HG02759 (cell line): ENCODE measurements around the gene BRAT1.
A peak's percentile ranks its signal among the peaks of the same experiment; 100 is the strongest.
"Not testable (repeated sequence)": the region's sequence is repeated elsewhere in the genome, so short reads cannot be mapped to it uniquely, and the experiment has no call there.

Experiments used
- ATAC-seq: cut with Tn5 transposase; IDR thresholded peaks from one replicate; pipeline ENCODE4 v1.9.1; 2021; ENCODE audit warnings: mild to moderate bottlenecking, moderate library complexity; ENCODE audit not compliant: unreplicated experiment

Gene BRAT1

GRCh38 chr7:2564970-2565540 is 9.7 kb upstream of the BRAT1 start:
- ATAC-seq, result no peak

GRCh38 chr7:2563955-2564354 is 8.6 kb upstream of the BRAT1 start:
- not testable (repeated sequence) for ATAC-seq

GRCh38 chr7:2559283-2559950 is 4.1 kb upstream of the BRAT1 start:
- ATAC-seq, result peak; percentile 3

- ATAC-seq, result peak; percentile 64
These were observed 3.4 kb upstream of the BRAT1 start, which contains the start of gene IQCE for GRCh38 chr7:2558629-2559282. IQCE (plus strand) TSS chr7:2558979; CDS start chr7:2559182, 203 bp downstream.

- ATAC-seq, result no peak
These were observed 638 bp downstream of the BRAT1 start for GRCh38 chr7:2554661-2555111.

GRCh38 chr7:2553831-2554581 is 1.3 kb downstream of the BRAT1 start:
- no peak for ATAC-seq

GRCh38 chr7:2553108-2553507 is 2.2 kb downstream of the BRAT1 start:
- ATAC-seq, result no peak

- no peak for ATAC-seq
These were observed 3.9 kb downstream of the BRAT1 start for GRCh38 chr7:2551418-2551817.

- no peak for ATAC-seq
These were observed 8.3 kb downstream of the BRAT1 start for GRCh38 chr7:2546776-2547586.

GRCh38 chr7:2545746-2546425 is 9.4 kb downstream of the BRAT1 start:
- no peak for ATAC-seq

GRCh38 chr7:2544541-2545188 is 10.7 kb downstream of the BRAT1 start:
- ATAC-seq, result no peak

- no peak for ATAC-seq
These were observed 12.1 kb downstream of the BRAT1 start for GRCh38 chr7:2542916-2543871.

GRCh38 chr7:2542011-2542915 is 13.1 kb downstream of the BRAT1 start:
- no peak for ATAC-seq

- ATAC-seq, result no peak
These were observed 13.9 kb downstream of the BRAT1 start for GRCh38 chr7:2541291-2542010.

- no peak for ATAC-seq
These were observed 14.7 kb downstream of the BRAT1 start for GRCh38 chr7:2540641-2541051.

- ATAC-seq, result no peak
These were observed 15.2 kb downstream of the BRAT1 start for GRCh38 chr7:2540133-2540532.
